Smooth muscle cell (in vitro differentiated cells): ENCODE measurements around the gene INPP5E. TPM values are rescaled to one million over a fixed set of nuclear protein-coding genes. Genes with fewer than 3 reads are reported as not detected.

Experiments
- DNase-seq: peaks from one replicate; lab custom pipeline; 2025; ENCODE audit not compliant: unreplicated experiment; lab: John Stamatoyannopoulos, UW
- H2AFZ ChIP-seq: fragments of 200-600 bp; sonication (generic); 2 replicates; pipeline ENCODE4 v1.6.0; 2016; ENCODE audit warnings: antibody characterized with exemption, low read depth, mild to moderate bottlenecking
- H3F3A ChIP-seq: fragments of 200-600 bp; sonication (generic); 2 replicates; pipeline ENCODE4 v1.6.0; 2017; ENCODE audit warnings: antibody characterized with exemption, low read depth
- H3K27ac ChIP-seq: fragments of 200-600 bp; sonication (generic); 2 replicates; pipeline ENCODE4 v1.5.1; 2016; ENCODE audit warnings: low read depth, mild to moderate bottlenecking
- H3K27me3 ChIP-seq: fragments of 200-600 bp; sonication (generic); 2 replicates; pipeline ENCODE4 v1.6.1; 2016; ENCODE audit warnings: low read depth, mild to moderate bottlenecking
- H3K36me3 ChIP-seq: fragments of 200-600 bp; sonication (generic); 2 replicates; pipeline ENCODE4 v1.5.1; 2016; ENCODE audit warnings: low read depth
- H3K4me1 ChIP-seq: fragments of 200-600 bp; sonication (generic); 2 replicates; pipeline ENCODE4 v1.5.1; 2016; ENCODE audit warnings: low read depth
- H3K4me2 ChIP-seq: fragments of 200-600 bp; sonication (generic); 2 replicates; pipeline ENCODE4 v1.6.0; 2016; ENCODE audit warnings: mild to moderate bottlenecking
- H3K4me3 ChIP-seq: fragments of 200-600 bp; sonication (generic); 2 replicates; pipeline ENCODE4 v1.5.1; 2016; ENCODE audit warnings: mild to moderate bottlenecking
- H3K79me2 ChIP-seq: fragments of 200-600 bp; sonication (generic); 2 replicates; pipeline ENCODE4 v1.6.0; 2016; ENCODE audit warnings: low read depth, mild to moderate bottlenecking
- H3K9ac ChIP-seq: fragments of 200-600 bp; sonication (generic); 2 replicates; pipeline ENCODE4 v1.6.0; 2016; ENCODE audit warnings: low read depth
- H3K9me3 ChIP-seq: fragments of 200-600 bp; sonication (generic); replicated peaks from 2 replicates; pipeline ENCODE4 v1.5.1; 2016; ENCODE audit warnings: low read depth
- H4K20me1 ChIP-seq: fragments of 200-600 bp; sonication (generic); 2 replicates; pipeline ENCODE4 v1.6.0; 2016; ENCODE audit warnings: low read depth
- WGBS: methylation state at CpG from one replicate; pipeline ENCODE4 v1.1.7; 2016; ENCODE audit warnings: low lambda C conversion rate; 5-methylcytosine and 5-hydroxymethylcytosine counted together
- polyA plus RNA-seq: library from polyadenylated mRNA; unstranded; fragments of >200 nt; fragmentation: Nextera tagmentation; extraction: Ambion mirVana; gene quantifications from 2 replicates; pipeline ENCODE4 v1.2.1, GENCODE V29; 2016
- total RNA-seq: library from RNA; depleted of rRNA; stranded (reverse); fragments of >200 nt; gene quantifications from 2 replicates; pipeline ENCODE4 v1.2.3, GENCODE V29; 2014
- TF ChIP-seq, protein P1 (sequence below): fragments of 200-600 bp; sonication (generic); IDR thresholded peaks from 2 replicates; pipeline ENCODE4 v1.5.1; 2017; ENCODE audit warnings: borderline replicate concordance, mild to moderate bottlenecking, antibody characterized with exemption; ENCODE audit not compliant: insufficient read depth, poor library complexity, severe bottlenecking

INPP5E gene
- total and polyA plus RNA-seq, 2 experiments from 2014 or later = 2.8 to 7.7 TPM

- Histone ChIP-seq H3K79me2 (no peaks in the 10 kb centered on the region), H3K4me2 (no peak overlapping the region), H3K9ac (no peak overlapping the region), H3K36me3 (peaks cover 2% of the 10 kb centered on the region), H4K20me1 (peaks cover 92% of the 10 kb centered on the region), H2AFZ (no peak overlapping the region), H3K27ac (no peak overlapping the region), H3F3A (no peaks in the 10 kb centered on the region), H3K9me3 (no peaks in the 10 kb centered on the region), H3K4me3 (no peak overlapping the region), H3K27me3 (no peaks in the 10 kb centered on the region), H3K4me1 (no peaks in the 10 kb centered on the region)
- TF ChIP-seq, protein P1, sequence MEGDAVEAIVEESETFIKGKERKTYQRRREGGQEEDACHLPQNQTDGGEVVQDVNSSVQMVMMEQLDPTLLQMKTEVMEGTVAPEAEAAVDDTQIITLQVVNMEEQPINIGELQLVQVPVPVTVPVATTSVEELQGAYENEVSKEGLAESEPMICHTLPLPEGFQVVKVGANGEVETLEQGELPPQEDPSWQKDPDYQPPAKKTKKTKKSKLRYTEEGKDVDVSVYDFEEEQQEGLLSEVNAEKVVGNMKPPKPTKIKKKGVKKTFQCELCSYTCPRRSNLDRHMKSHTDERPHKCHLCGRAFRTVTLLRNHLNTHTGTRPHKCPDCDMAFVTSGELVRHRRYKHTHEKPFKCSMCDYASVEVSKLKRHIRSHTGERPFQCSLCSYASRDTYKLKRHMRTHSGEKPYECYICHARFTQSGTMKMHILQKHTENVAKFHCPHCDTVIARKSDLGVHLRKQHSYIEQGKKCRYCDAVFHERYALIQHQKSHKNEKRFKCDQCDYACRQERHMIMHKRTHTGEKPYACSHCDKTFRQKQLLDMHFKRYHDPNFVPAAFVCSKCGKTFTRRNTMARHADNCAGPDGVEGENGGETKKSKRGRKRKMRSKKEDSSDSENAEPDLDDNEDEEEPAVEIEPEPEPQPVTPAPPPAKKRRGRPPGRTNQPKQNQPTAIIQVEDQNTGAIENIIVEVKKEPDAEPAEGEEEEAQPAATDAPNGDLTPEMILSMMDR = no peak
- DNase-seq = no peak
- WGBS = 99% methylated on average over 42 of the region's 43 CpGs
These were observed 15.7 kb upstream of the INPP5E start for GRCh38 chr9:136455043-136456002.

DNA sequence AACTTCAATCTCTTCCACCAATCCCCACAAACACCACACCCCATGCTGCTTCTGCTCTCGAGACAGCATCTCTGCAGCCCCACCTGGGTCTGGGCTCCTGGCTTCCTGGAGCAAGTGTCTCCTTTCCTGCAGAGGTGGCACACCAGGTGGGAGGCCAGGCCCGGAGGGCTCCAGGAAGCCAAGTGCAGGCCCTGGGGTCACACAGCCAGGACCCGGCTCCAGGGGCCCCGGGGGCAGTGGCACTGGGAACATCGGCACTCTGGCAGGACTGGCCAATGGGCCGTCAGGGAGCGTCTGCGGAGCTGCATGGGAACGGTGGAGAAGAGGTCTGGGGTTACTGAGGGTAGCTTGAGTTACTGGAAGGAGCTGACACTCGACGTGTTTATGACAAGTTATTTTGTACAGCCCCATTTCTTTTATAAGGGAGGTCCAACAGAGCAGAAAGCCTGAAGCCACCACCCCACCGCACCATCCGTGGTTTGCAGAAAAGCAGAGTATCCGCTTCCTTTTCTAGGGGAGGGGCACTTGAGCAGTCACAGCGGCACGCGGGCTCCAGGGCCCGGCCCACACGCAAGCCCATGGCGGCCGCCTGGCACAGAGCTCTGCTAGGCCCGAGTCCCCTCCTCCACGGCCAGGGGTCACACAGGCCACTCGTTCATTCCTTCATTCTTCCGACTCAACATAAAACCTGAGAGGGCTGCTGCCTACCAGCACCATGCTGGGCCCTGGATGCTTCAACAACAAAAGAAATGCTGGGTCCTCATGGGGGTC is 14.6 kb upstream of the INPP5E start:
- Histone ChIP-seq H3K4me2 (no peak overlapping the region), H3K4me3 (no peak overlapping the region), H3K27ac (no peak overlapping the region), H4K20me1 (peaks cover 93% of the 10 kb centered on the region), H3K9me3 (no peaks in the 10 kb centered on the region), H3F3A (no peaks in the 10 kb centered on the region), H3K36me3 (peaks cover 2% of the 10 kb centered on the region), H3K4me1 (no peaks in the 10 kb centered on the region), H3K79me2 (no peaks in the 10 kb centered on the region), H2AFZ (no peak overlapping the region), H3K27me3 (no peaks in the 10 kb centered on the region), H3K9ac (no peak overlapping the region)
- WGBS = 98% methylated on average over 25 of the region's 25 CpGs
- TF ChIP-seq, protein P1 = no peak
- no peak for DNase-seq

DNA sequence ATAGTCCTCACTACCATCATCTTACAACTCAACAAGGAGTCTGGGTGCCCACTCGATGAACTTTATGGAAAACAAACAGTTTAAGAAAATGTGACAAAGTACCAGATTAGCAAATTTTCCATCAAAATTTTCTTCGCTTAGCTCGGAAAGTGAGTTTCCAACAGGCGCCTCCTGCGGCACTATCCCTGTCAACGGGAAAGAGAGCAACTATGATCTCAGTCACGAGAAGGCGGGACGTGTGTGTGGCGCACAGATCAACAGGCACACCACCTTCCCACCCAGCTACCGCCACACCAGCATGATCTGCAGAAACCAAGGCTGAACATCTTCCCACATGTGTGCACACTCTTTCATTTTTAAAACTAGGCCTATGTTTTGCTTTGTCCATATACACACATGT is 13.7 kb upstream of the INPP5E start:
- no peaks in the 10 kb centered on the region for H3K27me3 ChIP-seq
- H3K27ac ChIP-seq = no peak overlapping the region
- no peaks in the 10 kb centered on the region for H3K4me1 ChIP-seq
- no peak overlapping the region for H2AFZ ChIP-seq
- 98% methylated on average over 11 of the region's 11 CpGs for WGBS
- DNase-seq = no peak
- H3K9me3 ChIP-seq = no peaks in the 10 kb centered on the region
- H3K4me2 ChIP-seq = no peak overlapping the region
- TF ChIP-seq, protein P1 = no peak
- H3K4me3 ChIP-seq = no peak overlapping the region
- no peaks in the 10 kb centered on the region for H3K79me2 ChIP-seq
- no peaks in the 10 kb centered on the region for H3F3A ChIP-seq
- H3K36me3 ChIP-seq = no peaks in the 10 kb centered on the region
- H4K20me1 ChIP-seq = peaks cover 91% of the 10 kb centered on the region
- H3K9ac ChIP-seq = no peak overlapping the region
